Rectal smooth muscle tissue (tissue), 1 donor: ENCODE data around the gene PSMB2.

ENCODE experiments used
- H3K27ac ChIP-seq: one replicate; pipeline ENCODE4 v1.7.0; 2013; ENCODE audit warnings: low read depth, low read length, inconsistent platforms
- H3K27me3 ChIP-seq: one replicate; pipeline ENCODE4 v1.7.0; 2013; ENCODE audit warnings: low read length; ENCODE audit not compliant: control insufficient read depth, insufficient read depth
- H3K36me3 ChIP-seq: one replicate; pipeline ENCODE4 v1.7.0; 2013; ENCODE audit warnings: low read length; ENCODE audit not compliant: control insufficient read depth, insufficient read depth
- H3K4me1 ChIP-seq: one replicate; pipeline ENCODE4 v1.7.0; 2013; ENCODE audit warnings: low read length; ENCODE audit not compliant: control insufficient read depth, insufficient read depth
- H3K4me3 ChIP-seq: one replicate; pipeline ENCODE4 v1.7.0; 2013; ENCODE audit warnings: low read length
- H3K9ac ChIP-seq: one replicate; pipeline ENCODE4 v1.7.0; 2013; ENCODE audit warnings: low read length

The PSMB2 gene

DNA sequence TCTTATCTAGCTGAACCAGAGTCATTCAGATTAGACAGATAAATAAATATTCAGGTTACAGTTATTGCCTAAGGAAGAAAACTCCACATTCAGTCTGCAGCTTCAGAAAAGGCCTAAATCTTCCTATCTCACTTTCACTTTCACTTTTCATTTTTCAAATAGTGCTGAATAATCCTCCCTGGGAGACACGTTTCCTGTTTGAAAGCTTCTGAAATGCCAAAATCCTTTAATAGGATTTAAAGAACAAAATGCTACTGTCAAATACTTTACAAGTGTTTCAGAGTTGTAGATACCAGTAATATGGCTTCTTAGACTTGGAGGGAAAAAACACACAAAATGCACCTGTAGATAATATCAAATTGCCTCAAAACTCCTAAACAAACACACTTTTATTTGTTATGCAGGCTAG is 3.9 kb downstream of the PSMB2 start:
- H3K27me3 ChIP-seq = no peaks in the 10 kb centered on the region
- H3K9ac ChIP-seq = no peak overlapping the region
- peaks cover 9% of the 10 kb centered on the region for H3K4me1 ChIP-seq
- peak overlapping the region; percentile 63 for H3K27ac ChIP-seq
- peak overlapping the region; percentile 45 for H3K4me3 ChIP-seq
- H3K36me3 ChIP-seq = peaks cover 5% of the 10 kb centered on the region

DNA sequence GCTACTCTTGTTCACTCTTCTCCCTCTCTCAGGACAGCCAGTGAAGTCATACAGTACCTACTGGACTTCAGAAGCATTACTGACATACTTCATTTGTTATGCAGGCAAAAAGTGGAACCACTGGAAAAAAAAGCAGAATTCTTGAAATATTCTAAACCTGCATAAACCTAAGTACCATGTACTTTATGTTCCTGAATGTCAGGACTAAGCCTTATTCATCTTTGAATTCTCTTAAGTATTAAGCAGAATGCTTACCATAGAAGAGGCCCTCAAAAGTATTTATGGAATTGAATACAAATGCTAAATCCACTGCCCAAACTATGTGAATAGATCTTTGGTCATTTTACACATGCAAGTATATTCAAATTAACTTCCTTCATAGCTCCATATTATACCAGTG is 7.8 kb downstream of the PSMB2 start:
- H3K27me3 ChIP-seq = no peaks in the 10 kb centered on the region
- H3K4me1 ChIP-seq = peaks cover 2% of the 10 kb centered on the region
- H3K9ac ChIP-seq = no peak overlapping the region
- H3K4me3 ChIP-seq = no peak overlapping the region
- no peak overlapping the region for H3K27ac ChIP-seq
- peaks cover 19% of the 10 kb centered on the region for H3K36me3 ChIP-seq

DNA sequence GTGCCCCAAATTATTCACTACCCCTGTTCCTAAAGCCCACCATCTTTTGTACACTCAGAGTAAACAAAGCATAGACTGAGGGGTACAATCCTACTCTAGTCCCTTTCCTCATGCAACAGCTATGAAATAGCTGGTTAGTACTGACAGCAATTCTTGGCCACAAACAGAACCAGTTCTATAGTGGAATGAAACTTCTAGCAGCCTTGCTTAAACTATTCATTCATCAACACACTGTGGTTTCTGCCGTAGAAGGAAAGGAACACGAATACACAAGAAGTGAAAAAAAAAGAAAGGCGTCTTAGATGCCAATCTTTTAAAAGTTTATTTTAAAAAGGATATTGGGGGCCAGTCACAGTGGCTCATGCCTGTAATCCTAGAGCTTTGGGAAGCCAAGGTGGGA is 9.9 kb downstream of the PSMB2 start:
- Histone ChIP-seq H3K4me3 (no peak overlapping the region), H3K36me3 (peaks cover 19% of the 10 kb centered on the region), H3K27ac (no peak overlapping the region), H3K9ac (no peak overlapping the region), H3K27me3 (no peaks in the 10 kb centered on the region), H3K4me1 (no peaks in the 10 kb centered on the region)

DNA sequence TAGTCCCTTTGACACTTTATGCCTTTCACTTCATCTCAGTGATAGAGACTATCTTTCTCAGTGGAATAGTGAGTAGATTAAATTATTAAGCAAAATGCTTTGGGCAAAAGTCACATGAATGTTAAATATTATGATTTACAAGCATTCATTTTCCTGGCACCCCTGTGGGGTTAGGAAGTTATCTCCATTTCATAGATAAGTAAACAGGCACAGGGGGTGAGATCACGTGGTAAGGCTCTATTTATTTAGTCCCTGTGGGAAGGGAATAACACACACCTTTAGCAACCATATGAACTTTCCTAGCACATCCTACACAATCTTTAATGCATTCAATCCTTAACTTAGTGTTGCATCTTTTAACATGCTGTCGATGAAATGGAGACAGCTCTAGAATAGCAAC is 12.3 kb downstream of the PSMB2 start:
- H3K4me1 ChIP-seq = no peaks in the 10 kb centered on the region
- H3K27me3 ChIP-seq = no peaks in the 10 kb centered on the region
- no peak overlapping the region for H3K4me3 ChIP-seq
- no peak overlapping the region for H3K27ac ChIP-seq
- H3K36me3 ChIP-seq = peaks cover 19% of the 10 kb centered on the region
- no peak overlapping the region for H3K9ac ChIP-seq

DNA sequence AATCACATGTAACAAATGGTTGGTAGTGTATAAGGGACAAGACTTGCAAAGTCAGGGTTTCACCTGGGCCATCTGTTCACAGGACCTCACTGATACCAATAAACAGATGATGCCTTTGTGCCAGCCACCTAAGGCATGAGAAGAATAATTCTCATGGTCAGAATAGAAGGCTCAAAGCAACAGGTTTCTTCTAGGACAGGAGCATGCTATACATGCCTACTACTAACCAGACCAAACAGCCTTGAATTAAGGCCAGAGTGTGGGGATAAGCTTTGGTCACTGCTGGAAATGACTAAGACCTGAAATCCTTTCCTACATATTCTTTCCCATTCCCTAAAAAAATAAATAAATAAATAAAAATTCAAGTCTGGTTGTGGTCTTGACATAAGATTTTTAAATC is 17.5 kb downstream of the PSMB2 start:
- peaks cover 9% of the 10 kb centered on the region for H3K36me3 ChIP-seq
- H3K27me3 ChIP-seq = no peaks in the 10 kb centered on the region
- no peak overlapping the region for H3K4me3 ChIP-seq
- no peak overlapping the region for H3K27ac ChIP-seq
- H3K9ac ChIP-seq = no peak overlapping the region
- no peaks in the 10 kb centered on the region for H3K4me1 ChIP-seq

DNA sequence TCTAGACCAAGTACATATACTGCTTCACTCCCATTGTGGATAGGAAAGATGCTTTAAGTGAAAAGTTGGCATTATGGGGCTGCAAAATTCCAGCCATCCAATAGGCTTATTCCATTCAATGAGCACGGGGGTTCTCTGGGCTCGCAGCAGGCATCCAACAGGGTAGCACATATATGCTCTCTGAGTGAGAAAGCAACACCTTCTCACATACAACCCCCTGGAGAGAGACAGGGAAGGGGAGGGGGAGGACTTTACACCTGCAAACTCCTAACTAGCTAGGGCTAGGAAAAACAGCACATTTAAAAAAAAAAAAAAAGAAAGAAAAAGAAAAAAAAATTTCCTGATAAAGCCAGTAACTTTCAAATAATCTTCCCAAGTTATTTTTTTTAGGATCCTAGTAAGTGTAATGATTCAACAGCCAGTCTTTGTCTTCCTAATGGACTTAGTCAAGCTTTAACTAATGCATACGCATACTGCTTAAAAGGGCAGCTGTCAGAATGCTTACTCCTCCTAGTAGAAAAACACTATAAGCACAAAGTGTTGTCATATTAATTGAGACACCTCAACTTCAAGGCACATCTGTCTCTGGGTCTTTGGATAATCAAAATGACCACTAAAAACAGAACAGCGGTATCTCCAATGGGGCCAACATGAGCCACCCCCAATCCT is 18.7 kb downstream of the PSMB2 start:
- H3K4me1 ChIP-seq = no peaks in the 10 kb centered on the region
- H3K36me3 ChIP-seq = peaks cover 8% of the 10 kb centered on the region
- no peaks in the 10 kb centered on the region for H3K27me3 ChIP-seq
- no peak overlapping the region for H3K4me3 ChIP-seq
- H3K9ac ChIP-seq = no peak overlapping the region
- H3K27ac ChIP-seq = no peak overlapping the region

DNA sequence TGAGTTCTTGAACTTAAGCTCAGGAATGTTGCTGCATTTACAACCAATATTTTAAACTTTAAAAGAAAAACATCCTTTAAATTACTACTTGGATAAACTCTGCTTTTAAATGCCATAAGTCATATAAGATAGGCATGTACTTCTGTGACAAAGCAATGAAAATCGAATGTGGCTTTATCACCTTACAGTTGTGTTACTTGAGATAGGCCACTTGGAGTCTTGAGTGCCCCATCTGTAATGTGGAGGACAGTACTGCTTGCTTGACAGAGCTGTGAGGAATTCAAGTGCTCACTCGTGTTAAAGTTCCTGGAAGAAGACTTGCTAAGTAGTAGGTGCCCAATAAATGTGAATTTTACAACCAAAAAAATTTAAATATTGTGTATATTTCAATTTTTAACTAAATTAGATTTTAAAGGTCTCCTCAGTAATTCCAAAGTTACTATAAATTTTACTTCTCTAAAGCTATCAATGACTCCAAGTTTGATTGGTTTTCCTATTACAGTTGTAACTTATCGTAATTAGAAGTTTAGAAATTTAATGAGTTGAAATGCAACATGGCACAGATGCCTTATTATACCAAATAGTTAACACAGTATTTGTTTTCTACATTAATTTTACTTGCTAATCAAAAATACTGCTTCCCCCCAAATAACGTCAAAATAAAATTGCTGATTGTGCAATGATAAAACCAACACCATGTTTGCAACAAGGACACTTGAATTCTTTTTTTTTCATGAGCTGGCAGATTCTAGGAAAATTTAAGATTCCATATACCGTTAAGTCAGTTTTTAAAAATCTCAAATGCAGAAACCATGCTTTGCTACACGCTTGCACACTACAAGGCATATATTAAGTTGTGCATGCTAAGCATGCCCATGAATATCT is 21.8 kb downstream of the PSMB2 start:
- Histone ChIP-seq H3K36me3 (peaks cover 12% of the 10 kb centered on the region), H3K27ac (no peak overlapping the region), H3K4me3 (no peak overlapping the region), H3K4me1 (no peaks in the 10 kb centered on the region), H3K27me3 (no peaks in the 10 kb centered on the region), H3K9ac (no peak overlapping the region)

DNA sequence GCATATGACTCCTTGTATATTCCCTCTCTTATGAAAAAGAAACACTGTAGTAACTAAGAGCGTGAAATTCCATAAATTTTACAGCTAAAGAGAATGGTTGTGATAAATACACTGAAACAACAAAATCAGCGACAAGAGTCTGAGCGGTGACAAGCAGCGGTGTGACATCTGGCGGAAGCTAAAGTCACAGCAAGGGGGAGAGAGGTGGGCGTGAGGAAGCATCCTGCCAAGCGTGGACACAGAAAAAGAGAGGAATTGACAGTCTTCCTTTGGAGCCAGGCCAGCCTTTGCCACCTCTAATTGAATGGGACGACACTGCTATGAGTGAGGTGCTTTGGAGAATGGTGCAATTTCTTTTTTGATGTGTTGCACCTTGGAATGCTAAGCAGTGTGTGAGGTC is 25.9 kb downstream of the PSMB2 start:
- peaks cover 9% of the 10 kb centered on the region for H3K36me3 ChIP-seq
- no peak overlapping the region for H3K9ac ChIP-seq
- H3K4me3 ChIP-seq = no peak overlapping the region

DNA sequence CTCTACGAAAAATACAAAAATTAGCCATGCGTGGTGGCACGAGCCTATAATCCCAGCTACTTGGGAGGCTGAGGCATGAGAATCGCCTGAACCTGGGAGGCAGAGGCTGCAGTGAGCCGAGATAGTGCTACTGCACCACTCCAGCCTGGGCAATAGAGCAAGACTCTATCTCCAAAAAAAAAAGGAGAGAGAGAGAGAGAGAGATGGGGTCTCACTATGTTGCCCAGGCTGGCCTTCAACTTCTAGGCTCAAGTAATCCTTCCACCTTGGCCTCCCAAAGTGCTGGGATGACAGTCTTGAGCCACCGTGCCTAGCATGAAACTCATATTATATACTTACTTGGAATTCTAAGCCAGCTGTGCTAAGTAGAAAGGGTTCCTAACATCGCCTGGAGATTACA is 29.7 kb downstream of the PSMB2 start:
- H3K4me1 ChIP-seq = no peaks in the 10 kb centered on the region
- no peaks in the 10 kb centered on the region for H3K27me3 ChIP-seq
- H3K27ac ChIP-seq = no peak overlapping the region
- no peak overlapping the region for H3K4me3 ChIP-seq
- H3K9ac ChIP-seq = no peak overlapping the region
- peaks cover 15% of the 10 kb centered on the region for H3K36me3 ChIP-seq

More for the DNA sequence above, 25.9 kb downstream of the PSMB2 start:
- Histone ChIP-seq H3K27me3 (no peaks in the 10 kb centered on the region), H3K4me1 (no peaks in the 10 kb centered on the region), H3K27ac (no peak overlapping the region)

DNA sequence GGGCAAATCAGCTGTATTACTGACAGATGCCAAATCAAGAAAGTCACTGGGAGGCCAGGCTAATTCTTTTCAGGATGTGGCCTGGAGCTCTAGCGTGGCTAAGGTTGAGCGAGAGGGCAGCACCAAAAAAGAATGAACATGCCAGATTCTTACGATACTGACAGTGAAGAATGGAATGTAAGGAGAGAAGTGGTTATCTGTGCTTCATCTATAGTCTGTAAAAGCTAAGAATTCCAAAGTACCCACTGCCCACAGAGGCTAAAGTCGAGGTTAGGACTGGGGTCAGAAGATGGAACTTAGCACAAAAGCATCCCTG is 35.5 kb downstream of the PSMB2 start:
- H3K27ac ChIP-seq = no peak overlapping the region
- H3K4me1 ChIP-seq = no peaks in the 10 kb centered on the region
- peaks cover 24% of the 10 kb centered on the region for H3K36me3 ChIP-seq
- H3K27me3 ChIP-seq = no peaks in the 10 kb centered on the region
- no peak overlapping the region for H3K4me3 ChIP-seq
- H3K9ac ChIP-seq = no peak overlapping the region

DNA sequence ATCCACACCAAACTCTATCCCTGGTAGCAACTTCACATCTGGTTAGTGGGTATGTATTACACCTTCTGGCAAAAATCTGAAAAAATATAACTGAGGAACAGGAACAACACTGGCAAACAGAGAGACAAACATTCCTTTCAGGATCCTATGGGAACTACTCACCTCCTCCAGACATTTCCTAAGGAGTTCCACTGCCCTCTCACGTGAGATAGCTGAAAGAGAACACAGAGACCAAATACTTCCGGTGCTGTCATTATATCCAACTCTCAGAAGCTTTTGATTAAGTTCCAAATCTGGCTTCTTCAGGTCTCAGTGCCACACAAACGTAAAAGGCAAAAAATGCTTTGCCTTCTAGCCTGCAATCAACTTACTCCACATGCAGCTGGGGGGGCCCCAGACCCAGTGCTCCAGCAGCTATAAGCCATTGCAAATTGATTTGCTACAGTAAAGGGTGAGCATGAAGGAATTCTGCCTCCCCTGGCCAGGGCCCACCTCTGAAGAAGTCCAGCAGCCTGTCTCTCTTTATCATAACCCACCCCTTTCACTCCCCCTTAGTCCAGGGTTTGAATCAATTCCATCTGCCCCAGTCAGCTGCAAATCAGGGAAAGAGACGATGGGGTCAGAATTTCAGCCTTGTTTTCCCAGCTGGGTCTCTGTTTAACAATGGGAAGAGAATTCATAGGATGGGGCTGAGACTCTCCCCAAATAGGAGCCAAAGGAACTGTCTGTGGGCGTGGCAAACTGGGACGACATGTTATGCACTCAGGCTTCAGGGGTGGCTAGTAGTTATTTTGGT is 36.1 kb downstream of the PSMB2 start:
- no peak overlapping the region for H3K27ac ChIP-seq
- H3K9ac ChIP-seq = no peak overlapping the region
- no peaks in the 10 kb centered on the region for H3K4me1 ChIP-seq
- H3K36me3 ChIP-seq = peaks cover 24% of the 10 kb centered on the region
- H3K4me3 ChIP-seq = no peak overlapping the region
- H3K27me3 ChIP-seq = no peaks in the 10 kb centered on the region

DNA sequence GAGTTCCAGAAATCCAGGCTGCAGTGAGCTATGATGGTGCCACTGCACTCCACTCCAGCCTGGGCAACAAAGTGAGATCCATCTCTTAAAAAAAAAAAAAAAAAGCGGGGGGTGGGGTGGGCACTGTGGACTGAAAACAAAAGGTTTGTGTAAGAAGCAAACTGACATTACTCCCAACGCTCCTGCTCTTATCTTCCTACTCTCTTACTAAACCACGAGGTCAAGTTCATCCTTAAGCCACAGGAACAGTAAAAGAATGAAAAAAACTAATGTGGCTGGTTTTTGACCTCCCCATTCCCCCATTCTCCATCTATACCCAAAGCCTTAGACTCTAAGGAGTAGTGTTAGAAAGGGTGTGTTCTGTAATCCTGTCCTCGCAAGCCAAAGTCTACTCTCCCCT is 37.4 kb downstream of the PSMB2 start:
- no peak overlapping the region for H3K9ac ChIP-seq
- H3K27me3 ChIP-seq = no peaks in the 10 kb centered on the region
- H3K36me3 ChIP-seq = peaks cover 21% of the 10 kb centered on the region
- H3K27ac ChIP-seq = no peak overlapping the region
- H3K4me3 ChIP-seq = no peak overlapping the region
- H3K4me1 ChIP-seq = no peaks in the 10 kb centered on the region
